Right atrium auricular region (tissue), 2 donors: ENCODE data around the gene METAP1. TPM values are rescaled to one million over a fixed set of nuclear protein-coding genes. Genes with fewer than 3 reads are reported as not detected.
"Not testable (repeated sequence)": the region's sequence is repeated elsewhere in the genome, so short reads cannot be mapped to it uniquely, and the experiment has no call there.

Experiments
- DNase-seq: peaks from one replicate; pipeline ENCODE4 v3.0.0-alpha.2; 2019; ENCODE audit warnings: low spot score
- H3K27ac ChIP-seq, 2 donors: fragments of 200-600 bp; sonication (generic); 1 replicate in 1 of 2; 2 replicates in 1 of 2; pipeline ENCODE4 v1.5.1; 2016 to 2019
- H3K27me3 ChIP-seq, 2 donors: fragments of 200-600 bp; sonication (generic); one replicate each; pipeline versions ENCODE4 v1.5.1 to v1.6.0; 2017 to 2019
- H3K36me3 ChIP-seq: fragments of 200-600 bp; sonication (generic); one replicate; pipeline ENCODE4 v1.5.1; 2016
- H3K4me1 ChIP-seq, 2 donors: fragments of 200-600 bp; sonication (generic); one replicate each; pipeline versions ENCODE4 v1.5.1 to v1.6.0; 2017 to 2019
- H3K4me3 ChIP-seq, 2 donors: fragments of 200-600 bp; sonication (generic); 1 replicate in 1 of 2; 2 replicates in 1 of 2; pipeline ENCODE4 v1.5.1; 2017 to 2019; ENCODE audit warnings: mild to moderate bottlenecking in 1 of 2, moderate library complexity in 1 of 2
- H3K9me3 ChIP-seq, 2 donors: fragments of 200-600 bp; sonication (generic); one replicate each; pipeline ENCODE4 v1.5.1; 2019
- total RNA-seq, 2 donors: library from RNA; depleted of rRNA; stranded (reverse); fragments of >200 nt; gene quantifications; one replicate each; pipeline ENCODE4 v1.1.0, GENCODE V29; 2016
- TF ChIP-seq, protein P1 (sequence below), 2 donors: fragments of 200-600 bp; sonication (generic); IDR thresholded peaks; one replicate each; pipeline ENCODE4 v1.5.1; 2019; ENCODE audit warnings: antibody characterized with exemption in 2 of 2

The METAP1 gene
- total RNA-seq, 2 donors from 2014 or later, result 50.3 to 56.2 TPM

DNA sequence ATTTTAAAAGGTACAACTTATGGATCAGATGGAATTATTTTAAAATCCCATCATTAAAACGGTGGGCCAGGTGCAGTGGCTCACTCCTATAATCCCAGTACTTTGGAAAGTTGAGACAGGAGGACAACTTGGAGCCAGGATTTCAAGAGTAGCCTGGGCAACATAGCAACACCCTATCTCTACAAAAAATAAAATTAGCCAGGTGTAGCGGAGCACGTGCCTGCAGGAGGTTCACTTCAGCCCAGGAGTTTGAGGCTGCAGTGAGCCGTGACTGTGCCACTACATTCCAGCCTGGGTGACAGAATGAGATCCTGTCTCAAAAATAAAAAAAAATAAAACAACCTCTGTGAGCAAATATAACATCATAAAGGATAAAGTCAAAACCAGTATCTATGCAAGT lies 81.7 kb downstream of the METAP1 start:
- Histone ChIP-seq H3K27ac (no peak overlapping the region), H3K9me3 (no peaks in the 10 kb centered on the region), H3K27me3 (no peaks in the 10 kb centered on the region), H3K36me3 (peaks cover 70% of the 10 kb centered on the region), H3K4me3 (no peak overlapping the region), H3K4me1 (no peaks in the 10 kb centered on the region)
- no peak for DNase-seq
- TF ChIP-seq, protein P1, sequence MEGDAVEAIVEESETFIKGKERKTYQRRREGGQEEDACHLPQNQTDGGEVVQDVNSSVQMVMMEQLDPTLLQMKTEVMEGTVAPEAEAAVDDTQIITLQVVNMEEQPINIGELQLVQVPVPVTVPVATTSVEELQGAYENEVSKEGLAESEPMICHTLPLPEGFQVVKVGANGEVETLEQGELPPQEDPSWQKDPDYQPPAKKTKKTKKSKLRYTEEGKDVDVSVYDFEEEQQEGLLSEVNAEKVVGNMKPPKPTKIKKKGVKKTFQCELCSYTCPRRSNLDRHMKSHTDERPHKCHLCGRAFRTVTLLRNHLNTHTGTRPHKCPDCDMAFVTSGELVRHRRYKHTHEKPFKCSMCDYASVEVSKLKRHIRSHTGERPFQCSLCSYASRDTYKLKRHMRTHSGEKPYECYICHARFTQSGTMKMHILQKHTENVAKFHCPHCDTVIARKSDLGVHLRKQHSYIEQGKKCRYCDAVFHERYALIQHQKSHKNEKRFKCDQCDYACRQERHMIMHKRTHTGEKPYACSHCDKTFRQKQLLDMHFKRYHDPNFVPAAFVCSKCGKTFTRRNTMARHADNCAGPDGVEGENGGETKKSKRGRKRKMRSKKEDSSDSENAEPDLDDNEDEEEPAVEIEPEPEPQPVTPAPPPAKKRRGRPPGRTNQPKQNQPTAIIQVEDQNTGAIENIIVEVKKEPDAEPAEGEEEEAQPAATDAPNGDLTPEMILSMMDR (IDR thresholded peaks at IDR 0.05), result no peak

DNA sequence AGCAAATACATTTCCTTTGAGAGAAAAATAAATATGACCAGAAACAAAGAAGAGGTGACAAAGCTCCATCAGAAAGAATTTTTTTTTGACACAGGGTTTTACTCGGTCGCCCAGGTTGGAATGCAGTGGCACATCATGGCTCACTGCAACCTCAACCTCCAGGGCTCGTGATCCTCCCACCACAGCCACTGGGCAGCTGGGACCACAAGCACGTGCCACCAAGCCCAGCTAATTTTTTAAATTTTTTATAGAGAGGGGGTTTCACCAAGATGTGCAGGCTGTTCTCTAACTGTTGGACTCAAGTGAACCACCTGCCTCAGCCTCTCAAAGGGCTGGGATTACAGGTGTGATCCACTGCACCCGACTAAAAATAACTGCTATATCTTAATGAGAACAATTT lies 82.8 kb downstream of the METAP1 start:
- Histone ChIP-seq H3K4me3 (no peak overlapping the region), H3K27me3 (no peaks in the 10 kb centered on the region), H3K36me3 (peaks cover 70% of the 10 kb centered on the region), H3K27ac (no peak overlapping the region), H3K9me3 (no peaks in the 10 kb centered on the region), H3K4me1 (no peaks in the 10 kb centered on the region)
- no peak for DNase-seq
- TF ChIP-seq, protein P1 (IDR thresholded peaks at IDR 0.05), result no peak

DNA sequence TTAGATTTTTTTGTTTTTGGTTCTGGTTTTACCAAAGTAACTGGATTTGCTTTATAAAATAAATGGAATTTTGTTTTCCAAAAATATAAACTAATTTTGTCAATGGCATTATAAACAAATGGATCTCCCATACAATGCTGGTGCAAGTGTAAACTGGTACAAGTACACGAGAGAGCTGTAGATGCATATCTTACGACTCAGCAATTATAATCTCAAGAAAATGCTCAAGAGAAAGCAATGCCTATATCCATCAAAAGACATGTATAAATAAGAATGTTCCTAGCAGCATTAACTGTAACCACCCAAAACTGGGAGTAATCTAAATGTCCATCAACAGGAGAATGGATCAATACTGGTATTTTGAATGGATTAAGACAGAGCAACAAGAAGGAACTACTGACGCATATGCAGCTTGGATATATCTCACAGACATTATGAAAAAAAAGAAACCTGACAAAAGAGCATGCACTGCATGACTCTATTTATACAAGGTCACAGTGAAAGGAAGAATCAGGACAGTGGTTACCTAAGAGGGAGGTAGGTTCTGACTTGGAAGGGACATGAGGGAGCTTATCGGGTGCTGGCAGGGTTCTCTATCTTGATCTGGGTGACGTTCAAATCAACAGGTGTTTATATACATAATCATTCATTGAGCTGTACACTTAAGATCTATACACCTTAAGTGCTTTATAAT lies 83.6 kb downstream of the METAP1 start:
- TF ChIP-seq, protein P1 (IDR thresholded peaks at IDR 0.05), result no peak
- Histone ChIP-seq H3K36me3 (peaks cover 69% of the 10 kb centered on the region), H3K9me3 (no peaks in the 10 kb centered on the region), H3K27me3 (no peaks in the 10 kb centered on the region), H3K4me3 (no peak overlapping the region), H3K27ac (no peak overlapping the region), H3K4me1 (no peaks in the 10 kb centered on the region)
- no peak for DNase-seq

DNA sequence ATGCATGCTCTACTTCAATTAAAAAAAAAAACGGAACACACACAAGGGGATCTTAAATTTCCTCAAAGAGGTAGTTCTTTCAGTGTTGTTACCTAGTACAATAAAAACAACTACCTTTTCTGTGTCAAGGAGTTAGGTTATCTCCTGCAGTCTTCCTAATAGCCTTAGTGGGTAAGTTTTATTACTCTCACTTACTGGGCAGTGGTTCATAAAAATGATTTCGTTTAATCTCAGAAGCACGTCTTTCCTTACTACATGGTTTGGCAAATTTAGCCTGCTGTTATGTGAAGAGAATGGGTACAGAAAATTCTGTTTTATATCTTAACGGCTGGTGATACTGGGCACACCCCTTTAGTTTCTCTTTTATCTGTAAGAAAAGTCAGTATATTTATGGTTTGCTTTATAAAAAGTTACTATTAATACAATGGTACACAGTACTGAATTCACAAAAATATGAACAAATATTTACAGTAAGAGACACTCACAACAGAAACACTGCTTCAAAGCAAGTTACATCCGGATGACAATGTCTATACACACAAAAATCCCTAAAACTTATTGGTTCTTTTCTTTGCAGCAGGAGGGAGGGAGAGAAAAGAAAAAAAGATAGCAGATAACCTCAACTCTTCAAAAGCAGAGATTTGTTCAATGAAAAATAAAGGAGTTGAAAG lies 84.2 kb downstream of the METAP1 start:
- no peak for DNase-seq
- Histone ChIP-seq H3K4me1 (no peaks in the 10 kb centered on the region), H3K27me3 (no peaks in the 10 kb centered on the region), H3K27ac (no peak overlapping the region), H3K9me3 (no peaks in the 10 kb centered on the region), H3K4me3 (no peak overlapping the region), H3K36me3 (peaks cover 66% of the 10 kb centered on the region)
- TF ChIP-seq, protein P1 (IDR thresholded peaks at IDR 0.05), result no peak

DNA sequence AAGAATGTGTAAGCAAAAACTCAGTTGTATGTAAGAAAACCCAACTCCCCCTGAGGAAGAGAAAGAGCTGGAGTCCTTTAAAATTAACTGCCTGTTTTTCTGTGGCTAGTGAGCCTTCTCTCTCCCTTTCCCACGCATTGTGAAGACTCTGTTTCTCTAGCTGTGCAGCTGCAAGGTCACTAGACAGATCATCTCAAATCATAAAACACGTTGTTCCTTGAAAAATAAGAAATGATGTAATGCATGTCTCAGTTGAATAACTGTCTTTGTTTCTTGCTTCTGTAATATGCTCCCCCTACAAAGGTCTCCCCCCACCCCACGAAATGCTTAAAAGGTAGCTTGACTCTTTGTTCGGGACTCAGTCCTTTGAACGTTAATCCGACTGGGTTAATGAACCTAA lies 85.3 kb downstream of the METAP1 start:
- H3K27ac ChIP-seq, H3K4me1 ChIP-seq, H3K27me3 ChIP-seq, DNase-seq, H3K4me3 ChIP-seq, H3K9me3 ChIP-seq: not testable (repeated sequence)
- H3K36me3 ChIP-seq, result peaks cover 59% of the 10 kb centered on the region

DNA sequence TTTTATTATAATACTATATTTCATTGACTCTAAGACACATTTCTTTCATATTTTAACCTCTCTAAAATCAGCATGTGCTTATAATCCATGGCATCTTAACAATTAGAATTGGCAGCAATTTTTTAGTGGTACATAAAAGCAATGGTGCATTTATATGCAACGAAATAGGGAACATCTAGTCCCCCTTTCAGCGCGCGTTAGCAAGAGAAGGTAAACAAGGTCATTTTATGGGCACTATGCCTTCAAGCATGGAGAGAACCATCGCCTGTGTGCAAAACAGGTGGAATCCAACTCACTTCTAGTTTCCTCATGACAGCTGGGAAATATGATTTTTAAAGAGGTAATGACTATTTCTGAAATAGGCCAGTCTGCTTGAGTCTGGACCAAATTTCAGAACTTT lies 86.7 kb downstream of the METAP1 start:
- Histone ChIP-seq H3K4me3 (no peak overlapping the region), H3K27me3 (no peaks in the 10 kb centered on the region), H3K27ac (no peak overlapping the region), H3K9me3 (no peaks in the 10 kb centered on the region), H3K4me1 (peaks cover 0 to 16% of the 10 kb centered on the region in 2 donors), H3K36me3 (peaks cover 51% of the 10 kb centered on the region)
- DNase-seq, result no peak
- TF ChIP-seq, protein P1 (IDR thresholded peaks at IDR 0.05), result no peak
